ENCODE results near the gene PILRB. TPM values are rescaled to one million over a fixed set of nuclear protein-coding genes. Genes with fewer than 3 reads are reported as not detected.
A peak's percentile ranks its signal among the peaks of the same experiment; 100 is the strongest.
"Not testable (repeated sequence)": the region's sequence is repeated elsewhere in the genome, so short reads cannot be mapped to it uniquely, and the experiment has no call there.

The PILRB gene
- total RNA-seq, 1 experiment from 2014 or later: 73.2 TPM

- H3K36me3 ChIP-seq (ENCODE audit: control insufficient read depth, insufficient read depth, low read length); intact Hi-C loops (cut with micrococcal nuclease; ENCODE audit: unreplicated experiment); POLR2A ChIA-PET; H3K27ac ChIP-seq (ENCODE audit: low read length); H3K4me3 ChIP-seq (ENCODE audit: low read depth in 2 of 2, low read length in 2 of 2); BruUV-seq (replicated peaks); H3K27me3 ChIP-seq (ENCODE audit: control insufficient read depth, insufficient read depth, low read length); CTCF ChIA-PET; in situ Hi-C loops (cut with HindIII; ENCODE audit: low pct_unique_long_range_greater_than_20kb, low sequenced_read_pairs); H3K9me3 ChIP-seq (ENCODE audit: control insufficient read depth, insufficient read depth, low read depth, low read length); H3K4me1 ChIP-seq (ENCODE audit: control insufficient read depth, insufficient read depth, low read length); ATAC-seq; DNase-seq (ENCODE audit: low read depth, low spot score): not testable (repeated sequence)
Observed at GRCh38 chr7:100326914-100327313, 31.0 kb upstream of the PILRB start.

GRCh38 chr7:100335566-100336466 is 22.1 kb upstream of the PILRB start:
- in situ Hi-C loops (cut with HindIII; ENCODE audit: low pct_unique_long_range_greater_than_20kb, low sequenced_read_pairs); CTCF ChIA-PET; H3K4me1 ChIP-seq (ENCODE audit: control insufficient read depth, insufficient read depth, low read length); POLR2A ChIA-PET; H3K9me3 ChIP-seq (ENCODE audit: control insufficient read depth, insufficient read depth, low read depth, low read length); H3K27me3 ChIP-seq (ENCODE audit: control insufficient read depth, insufficient read depth, low read length); H3K36me3 ChIP-seq (ENCODE audit: control insufficient read depth, insufficient read depth, low read length); intact Hi-C loops (cut with micrococcal nuclease; ENCODE audit: unreplicated experiment); BruUV-seq (replicated peaks): not testable (repeated sequence)
- peak; percentile 92 for TF ChIP-seq POLR2AphosphoS5 (IDR thresholded peaks at IDR 0.05; ENCODE audit: low read depth, low read length)
- peak overlapping the region; percentile 89 for H3K27ac ChIP-seq (ENCODE audit: low read length)
- ATAC-seq (peak; percentile 98), DNase-seq (ENCODE audit: low read depth, low spot score) (peak; percentile 96)
- peak overlapping the region; percentile 59 to 72 for H3K4me3 ChIP-seq (ENCODE audit: low read depth in 2 of 2, low read length in 2 of 2)

GRCh38 chr7:100338083-100338696 is 19.7 kb upstream of the PILRB start:
- not testable (repeated sequence) for BruUV-seq (replicated peaks)

GRCh38 chr7:100341286-100341685 is 16.6 kb upstream of the PILRB start:
- H3K27me3 ChIP-seq (ENCODE audit: control insufficient read depth, insufficient read depth, low read length); POLR2A ChIA-PET; intact Hi-C loops (cut with micrococcal nuclease; ENCODE audit: unreplicated experiment); H3K4me3 ChIP-seq (ENCODE audit: low read depth in 2 of 2, low read length in 2 of 2); DNase-seq (ENCODE audit: low read depth, low spot score); H3K9me3 ChIP-seq (ENCODE audit: control insufficient read depth, insufficient read depth, low read depth, low read length); in situ Hi-C loops (cut with HindIII; ENCODE audit: low pct_unique_long_range_greater_than_20kb, low sequenced_read_pairs); H3K27ac ChIP-seq (ENCODE audit: low read length); H3K4me1 ChIP-seq (ENCODE audit: control insufficient read depth, insufficient read depth, low read length); ATAC-seq; BruUV-seq (replicated peaks); CTCF ChIA-PET: not testable (repeated sequence)
- peaks cover 11% of the 10 kb centered on the region for H3K36me3 ChIP-seq (ENCODE audit: control insufficient read depth, insufficient read depth, low read length)

More at GRCh38 chr7:100338083-100338696, 19.7 kb upstream of the PILRB start:
- H3K27me3 ChIP-seq (ENCODE audit: control insufficient read depth, insufficient read depth, low read length); ATAC-seq; H3K4me1 ChIP-seq (ENCODE audit: control insufficient read depth, insufficient read depth, low read length); H3K36me3 ChIP-seq (ENCODE audit: control insufficient read depth, insufficient read depth, low read length); CTCF ChIA-PET; H3K27ac ChIP-seq (ENCODE audit: low read length); DNase-seq (ENCODE audit: low read depth, low spot score); in situ Hi-C loops (cut with HindIII; ENCODE audit: low pct_unique_long_range_greater_than_20kb, low sequenced_read_pairs); H3K9me3 ChIP-seq (ENCODE audit: control insufficient read depth, insufficient read depth, low read depth, low read length); intact Hi-C loops (cut with micrococcal nuclease; ENCODE audit: unreplicated experiment); POLR2A ChIA-PET: not testable (repeated sequence)
- H3K4me3 ChIP-seq (ENCODE audit: low read depth in 2 of 2, low read length in 2 of 2): peak overlapping the region; percentile 21 to 59; a peak in 3 of 4 replicates

GRCh38 chr7:100342765-100343164 is 15.2 kb upstream of the PILRB start:
- in situ Hi-C loops (cut with HindIII; ENCODE audit: low pct_unique_long_range_greater_than_20kb, low sequenced_read_pairs): no loop called here
- DNase-seq (ENCODE audit: low read depth, low spot score) (no peak), ATAC-seq (no peak)
- peaks cover 6% of the 10 kb centered on the region for H3K4me1 ChIP-seq (ENCODE audit: control insufficient read depth, insufficient read depth, low read length)
- intact Hi-C loops (cut with micrococcal nuclease; ENCODE audit: unreplicated experiment): no loop called here
- peaks cover 26% of the 10 kb centered on the region for H3K36me3 ChIP-seq (ENCODE audit: control insufficient read depth, insufficient read depth, low read length)
- ChIA-PET POLR2A (no interaction called here), CTCF (interaction anchor here (0.5 to 0.6 kb wide), 2 partner anchors 71 to 89 kb away, joined by 3 to 5 read pairs; no protein-coding TSS in a partner anchor)
- H3K9me3 ChIP-seq (ENCODE audit: control insufficient read depth, insufficient read depth, low read depth, low read length): no peaks in the 10 kb centered on the region
- no peaks in the 10 kb centered on the region for H3K27me3 ChIP-seq (ENCODE audit: control insufficient read depth, insufficient read depth, low read length)
- no peak overlapping the region for H3K27ac ChIP-seq (ENCODE audit: low read length)
- BruUV-seq (replicated peaks): no TSS peak
- TF ChIP-seq POLR2AphosphoS5 (IDR thresholded peaks at IDR 0.05; ENCODE audit: low read depth, low read length) (no peak), SIN3A (IDR thresholded peaks at IDR 0.05; ENCODE audit: borderline replicate concordance, insufficient read depth, low read depth, low read length) (no peak), CTCF (IDR thresholded peaks at IDR 0.05) (no peak), REST (IDR thresholded peaks at IDR 0.05; ENCODE audit: insufficient read depth in 1 of 2, low read depth in 2 of 2, low read length in 1 of 2) (no peak), TCF7L2 (IDR thresholded peaks at IDR 0.05; ENCODE audit: low read depth, low read length) (no peak)
- H3K4me3 ChIP-seq (ENCODE audit: low read depth in 2 of 2, low read length in 2 of 2): no peak overlapping the region
